HG03571 (cell line): ENCODE measurements around the gene KRT79.

Experiments used
- ATAC-seq: cut with Tn5 transposase; IDR thresholded peaks from one replicate; pipeline ENCODE4 v1.9.1; 2021; ENCODE audit not compliant: unreplicated experiment

Gene KRT79

GRCh38 chr12:52836042-52836466 is 1.9 kb upstream of the KRT79 start:
- no peak for ATAC-seq

GRCh38 chr12:52835271-52836041 is 1.3 kb upstream of the KRT79 start:
- no peak for ATAC-seq

DNA sequence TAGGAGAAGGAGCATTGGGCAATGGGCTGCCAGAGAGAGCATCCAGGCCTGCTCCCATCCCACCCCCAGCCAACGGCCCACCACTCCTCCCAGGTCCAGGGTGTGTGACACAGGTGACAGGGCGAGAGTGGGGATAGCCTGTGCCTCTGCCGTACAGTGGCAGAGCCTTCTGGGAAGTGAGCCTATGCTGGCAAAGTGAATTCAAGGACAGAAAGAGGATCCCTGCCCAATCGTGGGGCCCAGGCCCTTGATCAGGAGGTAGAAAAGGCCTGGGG is 553 bp upstream of the KRT79 start:
- no peak for ATAC-seq

- ATAC-seq: no peak
These were observed 866 bp downstream of the KRT79 start for GRCh38 chr12:52832985-52833905.

- no peak for ATAC-seq
These were observed 1.7 kb downstream of the KRT79 start for GRCh38 chr12:52832451-52832850.

- ATAC-seq: no peak
These were observed 2.9 kb downstream of the KRT79 start for GRCh38 chr12:52831251-52831650.

DNA sequence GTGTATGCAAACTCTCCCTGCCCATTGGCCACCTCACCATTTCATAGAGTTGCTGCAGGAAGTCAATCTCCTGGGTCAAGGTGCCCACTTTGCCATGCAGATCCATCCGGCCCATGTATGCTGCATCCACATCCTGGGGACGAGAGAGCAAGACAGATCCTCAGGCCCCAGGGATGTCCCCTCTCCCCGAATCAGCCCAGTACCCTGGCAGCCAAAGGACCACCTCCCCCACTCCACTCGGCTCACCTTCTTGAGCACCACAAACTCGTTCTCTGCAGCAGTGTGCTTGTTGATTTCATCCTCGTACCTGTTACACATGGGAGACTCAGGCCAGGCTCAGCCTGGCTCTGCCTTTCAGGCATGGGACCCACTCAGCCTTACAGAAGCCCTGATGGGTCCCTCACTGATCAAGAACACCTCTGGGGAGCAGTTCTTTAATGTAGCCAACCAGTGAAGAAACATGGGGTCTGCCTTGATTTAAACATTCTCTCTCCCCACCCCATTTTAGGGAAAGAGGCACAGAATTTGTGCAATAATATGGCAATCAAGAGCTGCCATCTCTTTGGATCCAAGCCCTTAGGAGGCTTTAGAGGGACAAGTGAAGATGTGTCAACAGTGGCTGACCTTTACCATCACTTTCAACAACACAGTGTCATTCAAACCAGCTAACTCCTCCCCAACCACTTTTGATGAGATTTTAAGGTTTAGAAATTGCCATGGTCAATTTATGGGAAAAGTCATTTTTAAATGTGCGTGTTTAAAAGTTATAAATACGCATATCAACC is 3.9 kb downstream of the KRT79 start:
- ATAC-seq: no peak

DNA sequence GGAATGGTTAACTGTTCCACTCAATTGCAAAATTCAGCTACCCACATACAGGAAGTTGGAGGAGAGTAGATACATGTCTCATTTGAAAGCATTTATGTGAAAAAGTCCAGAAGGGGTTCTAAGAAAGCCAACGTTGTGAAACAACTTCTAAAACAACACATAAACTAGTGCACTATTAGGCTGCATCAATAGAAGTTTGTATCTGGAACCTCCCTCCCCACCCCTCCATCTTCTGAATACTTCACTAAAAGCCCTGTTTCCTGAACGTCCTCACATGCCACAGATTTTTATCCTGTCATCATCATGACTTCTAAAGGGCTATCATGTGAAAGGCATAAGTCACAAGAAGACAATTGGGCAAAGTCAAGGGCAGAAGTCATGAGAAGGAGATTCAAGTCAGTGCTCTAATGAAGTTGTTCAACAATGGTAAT is 5.5 kb downstream of the KRT79 start:
- ATAC-seq: no peak

DNA sequence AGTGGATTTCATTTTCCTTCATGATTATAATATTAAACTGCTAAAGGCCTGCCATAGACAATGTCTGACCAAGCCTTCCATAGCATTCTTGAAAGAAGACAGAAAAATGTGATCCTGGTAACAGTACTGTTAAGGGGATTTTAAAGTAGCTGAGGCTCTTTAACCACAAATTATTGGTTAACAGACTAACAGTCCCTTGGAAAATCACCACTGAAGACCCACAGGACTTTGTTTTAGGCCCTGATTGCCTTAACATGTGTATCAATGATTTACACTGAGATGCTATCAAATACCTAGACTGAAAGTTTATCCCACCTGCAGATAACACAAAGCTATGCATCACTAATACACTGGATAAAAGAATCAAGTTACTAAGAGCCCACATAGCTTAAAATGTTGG is 6.0 kb downstream of the KRT79 start:
- no peak for ATAC-seq

GRCh38 chr12:52827499-52828090 is 6.5 kb downstream of the KRT79 start:
- ATAC-seq: no peak

- ATAC-seq: no peak
These were observed 7.3 kb downstream of the KRT79 start for GRCh38 chr12:52826611-52827498.

GRCh38 chr12:52825961-52826360 is 8.2 kb downstream of the KRT79 start:
- no peak for ATAC-seq

DNA sequence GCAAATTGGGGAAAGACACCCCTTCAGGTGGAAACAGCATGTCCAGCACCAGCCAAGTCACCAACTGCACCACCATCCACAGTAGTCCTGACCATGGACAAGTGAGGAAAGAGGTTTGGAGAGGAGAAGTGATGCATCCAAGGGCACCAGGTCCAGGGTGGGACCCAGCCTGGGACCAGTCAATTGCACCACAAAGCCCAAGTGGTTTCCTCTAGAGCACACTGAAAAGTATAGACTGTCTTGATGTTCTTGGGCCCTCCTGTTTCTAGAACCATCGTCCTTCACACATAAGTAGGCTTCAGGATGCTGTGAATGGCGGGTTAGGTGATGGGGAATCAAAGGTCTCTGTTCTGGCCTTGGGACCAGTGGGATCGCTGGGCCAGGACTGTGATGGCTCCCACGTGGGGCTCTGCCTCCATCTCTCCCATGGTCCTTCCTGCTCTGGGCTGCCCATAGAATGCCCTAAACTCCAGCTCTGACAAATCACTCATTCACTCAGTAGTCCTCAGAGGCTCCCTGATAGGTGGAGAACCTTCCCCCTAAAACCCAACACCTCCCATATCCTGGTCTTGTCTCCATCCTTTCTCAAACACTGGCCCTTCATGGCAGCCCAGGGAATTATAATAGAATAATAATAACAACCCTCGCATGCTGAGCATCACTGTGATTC is 9.2 kb downstream of the KRT79 start:
- no peak for ATAC-seq

GRCh38 chr12:52823761-52824450 is 10.2 kb downstream of the KRT79 start:
- no peak for ATAC-seq

- ATAC-seq: no peak
These were observed 11.2 kb downstream of the KRT79 start for GRCh38 chr12:52822771-52823510.

GRCh38 chr12:52821826-52822660 is 12.1 kb downstream of the KRT79 start:
- ATAC-seq: no peak

- ATAC-seq: no peak
These were observed 12.9 kb downstream of the KRT79 start for GRCh38 chr12:52821071-52821730.
